HepG2 (cell line): ENCODE data around the gene PEX14. TPM values are rescaled to one million over a fixed set of nuclear protein-coding genes. Genes with fewer than 3 reads are reported as not detected.

Experiments
- ATAC-seq: fragments of 200-7000 bp; cut with Tn5 transposase; 3 replicates; pipeline ENCODE4 v1.9.1; 2020; ENCODE audit warnings: mild to moderate bottlenecking, moderate library complexity
- BruUV-seq: library from RNA; stranded (reverse); fragments of 400-500 nt; replicated peaks from 2 replicates; lab custom pipeline; 2021; lab: Mats Ljungman, UMichigan
- CTCF ChIA-PET: fragments of 300-600 bp; formaldehyde crosslinking; extraction: SDS; loops from one replicate; lab custom pipeline; 2021; ENCODE audit warnings: low total read pairs, inconsistent platforms, low intra/inter-chr PET ratio; lab: Yijun Ruan, JAX
- POLR2A ChIA-PET: fragments of 350-600 bp; sonication (Branson Sonifier 250); formaldehyde crosslinking; loops from one replicate; lab custom pipeline; 2020; ENCODE audit warnings: antibody characterized with exemption, inconsistent platforms; lab: Yijun Ruan, JAX
- DNase-seq: peaks from one replicate; pipeline ENCODE4 v3.0.0-alpha.2; 2015; ENCODE audit warnings: low spot score
- FAIRE-seq: peaks from 3 replicates; lab custom pipeline; 2011; peaks lifted over from hg19 to GRCh38; lab: Jason Lieb, UNC
- H2AFZ ChIP-seq: one replicate; pipeline ENCODE4 v1.6.1; 2011; ENCODE audit warnings: low read length, inconsistent platforms
- H3K27ac ChIP-seq: fragments of 300-600 bp; 3 replicates; pipeline ENCODE4 v1.8.0; 2011; ENCODE audit warnings: mixed run types, mild to moderate bottlenecking, mixed read lengths, low read length, inconsistent platforms; ENCODE audit not compliant: insufficient read depth; ENCODE audit errors: extremely low read length
- H3K27me3 ChIP-seq, 2 experiments: fragments of 200-600 bp in 1 of 2; 2 replicates in 1 of 2; 3 replicates in 1 of 2; pipeline versions ENCODE4 v1.6.0 to v1.8.0; 2011; ENCODE audit warnings: low read length in 2 of 2, mild to moderate bottlenecking in 2 of 2, moderate library complexity in 2 of 2, inconsistent platforms in 1 of 2; ENCODE audit not compliant: insufficient read depth in 2 of 2, control insufficient read depth in 1 of 2
- H3K36me3 ChIP-seq, 2 experiments: fragments of 200-600 bp in 1 of 2; replicated peaks in 1 of 2; 2 replicates in 1 of 2; 3 replicates in 1 of 2; pipeline versions ENCODE4 v1.5.1 to v1.8.0; 2011; ENCODE audit warnings: low read length in 2 of 2, inconsistent platforms in 1 of 2; ENCODE audit not compliant: insufficient read depth in 2 of 2, control insufficient read depth in 1 of 2
- H3K4me1 ChIP-seq: 2 replicates; pipeline ENCODE4 v1.5.1; 2012; ENCODE audit warnings: low read length, inconsistent platforms; ENCODE audit not compliant: insufficient read depth
- H3K4me2 ChIP-seq: 2 replicates; pipeline ENCODE4 v1.6.0; 2011; ENCODE audit warnings: low read depth, low read length, inconsistent platforms
- H3K4me3 ChIP-seq, 3 experiments: fragments of 200-600 bp in 1 of 3; sonication (generic), shearing (Covaris generic) in 1 of 3; replicated peaks in 1 of 3; 2 replicates each; pipeline ENCODE4 v1.5.1; 2011 to 2016; ENCODE audit warnings: low read length in 3 of 3, inconsistent platforms in 2 of 3, low read depth in 2 of 3, mild to moderate bottlenecking in 2 of 3, control low read depth in 1 of 3, mixed read lengths in 1 of 3; ENCODE audit not compliant: insufficient read depth in 1 of 3
- H3K79me2 ChIP-seq: one replicate; pipeline ENCODE4 v1.6.1; 2011; ENCODE audit warnings: low read length, inconsistent platforms; ENCODE audit not compliant: insufficient read depth
- H3K9ac ChIP-seq: 2 replicates; pipeline ENCODE4 v1.6.0; 2011; ENCODE audit warnings: mild to moderate bottlenecking, low read depth, low read length, inconsistent platforms; ENCODE audit not compliant: insufficient read depth
- H3K9me3 ChIP-seq: 2 replicates; pipeline ENCODE4 v1.5.1; 2012; ENCODE audit warnings: mild to moderate bottlenecking, low read length
- H4K20me1 ChIP-seq: 2 replicates; pipeline ENCODE4 v1.6.0; 2011; ENCODE audit warnings: inconsistent platforms, mild to moderate bottlenecking, low read length, moderate library complexity; ENCODE audit not compliant: insufficient read depth
- ATAD3A ChIP-seq: sonication (generic); formaldehyde crosslinking; IDR thresholded peaks from 2 replicates; pipeline ENCODE4 v1.4.0; 2020; ENCODE audit warnings: missing genetic modification reagents
- DR1 ChIP-seq: sonication (generic); formaldehyde crosslinking; IDR thresholded peaks from 2 replicates; pipeline ENCODE4 v1.8.0; 2021; ENCODE audit warnings: mild to moderate bottlenecking, missing genetic modification reagents, inconsistent platforms
- FOXO1 ChIP-seq: sonication (generic); formaldehyde crosslinking; IDR thresholded peaks from 2 replicates; pipeline ENCODE4 v1.4.0; 2020; ENCODE audit warnings: missing genetic modification reagents
- HDAC1 ChIP-seq: sonication (generic); formaldehyde crosslinking; IDR thresholded peaks from 2 replicates; pipeline ENCODE4 v1.5.1; 2020; ENCODE audit warnings: mild to moderate bottlenecking, missing genetic modification reagents
- ISX ChIP-seq: sonication (generic); formaldehyde crosslinking; conservative IDR thresholded peaks from 2 replicates; pipeline ENCODE4 v1.5.0; 2020; ENCODE audit warnings: missing genetic modification reagents
- JUND ChIP-seq: sonication (generic); formaldehyde crosslinking; IDR thresholded peaks from 2 replicates; pipeline ENCODE4 v1.8.0; 2022; ENCODE audit warnings: mild to moderate bottlenecking, missing genetic modification reagents
- KLF13 ChIP-seq: sonication (generic); formaldehyde crosslinking; IDR thresholded peaks from 2 replicates; pipeline ENCODE4 v1.4.0; 2020; ENCODE audit warnings: mild to moderate bottlenecking, missing genetic modification reagents
- KMT2A ChIP-seq: sonication (generic); formaldehyde crosslinking; IDR thresholded peaks from 2 replicates; pipeline ENCODE4 v1.4.0; 2020; ENCODE audit warnings: missing genetic modification reagents
- MIXL1 ChIP-seq: IDR thresholded peaks from 2 replicates; pipeline ENCODE4 v1.6.1; 2016
- NAIF1 ChIP-seq: sonication (generic); formaldehyde crosslinking; IDR thresholded peaks from 2 replicates; pipeline ENCODE4 v1.5.0; 2020; ENCODE audit warnings: mild to moderate bottlenecking, missing genetic modification reagents, borderline replicate concordance
- POLR2AphosphoS2 ChIP-seq: IDR thresholded peaks from 2 replicates; pipeline ENCODE4 v1.6.1; 2011; ENCODE audit warnings: low read depth, low read length, improper control_type of control experiment
- SMARCE1 ChIP-seq: fragments of 450-650 bp; IDR thresholded peaks from 2 replicates; pipeline ENCODE4 v1.6.1; 2017; ENCODE audit warnings: borderline replicate concordance
- SP1 ChIP-seq, 2 experiments: fragments of 450-650 bp in 1 of 2; sonication (generic) in 1 of 2; formaldehyde crosslinking in 1 of 2; IDR thresholded peaks; 2 replicates each; pipeline versions ENCODE4 v1.4.0 to v1.6.1; 2016 to 2020; ENCODE audit warnings: missing genetic modification reagents in 1 of 2
- ZNF143 ChIP-seq: sonication (generic); formaldehyde crosslinking; IDR thresholded peaks from 2 replicates; pipeline ENCODE4 v1.4.0; 2020; ENCODE audit warnings: missing genetic modification reagents
- ZNF263 ChIP-seq: sonication (generic); formaldehyde crosslinking; IDR thresholded peaks from 2 replicates; pipeline ENCODE4 v1.4.0; 2020; ENCODE audit warnings: missing genetic modification reagents
- ZNF552 ChIP-seq: sonication (generic); formaldehyde crosslinking; IDR thresholded peaks from 2 replicates; pipeline ENCODE4 v1.9.0; 2022; ENCODE audit warnings: missing genetic modification reagents, mild to moderate bottlenecking, borderline replicate concordance
- ZNF746 ChIP-seq: sonication (generic); formaldehyde crosslinking; IDR thresholded peaks from 2 replicates; pipeline ENCODE4 v1.8.0; 2022; ENCODE audit warnings: mild to moderate bottlenecking, missing genetic modification reagents
- WGBS: methylation state at CpG from one replicate; pipeline ENCODE4 v1.1.6; 2017; ENCODE audit warnings: low lambda C conversion rate; 5-methylcytosine and 5-hydroxymethylcytosine counted together
- in situ Hi-C: cut with HindIII; loops from 2 replicates; pipeline ENCODE4 v1.10.0; 2017; ENCODE audit warnings: low pct_unique_long_range_greater_than_20kb; ENCODE audit not compliant: extremely low pct_ligation_motif_present
- intact Hi-C: fragments of 100-400 bp; cut with micrococcal nuclease; formaldehyde crosslinking; loops from one replicate; pipeline ENCODE4 v1.10.0; 2022; ENCODE audit not compliant: unreplicated experiment
- polyA plus RNA-seq, 8 experiments: library from polyadenylated mRNA; depleted of rRNA in 3 of 8; stranded (reverse) in 7 of 8; unstranded in 1 of 8; fragments of >200 nt; fragmentation: Illumina TruSeq in 4 of 8; extraction: Trizol in 4 of 8; gene quantifications; 2 replicates each; pipeline versions ENCODE4 v1.2.1 to v1.2.3, GENCODE V29; 2011 to 2016; ENCODE audit warnings: low read depth in 4 of 8, missing spikeins in 1 of 8, mixed read lengths in 1 of 8; ENCODE audit not compliant: insufficient read depth in 1 of 8
- total RNA-seq, 5 experiments: library from RNA; depleted of rRNA; stranded (reverse); fragments of >200 nt; fragmentation: Illumina TruSeq; extraction: Trizol; gene quantifications; 2 replicates each; pipeline ENCODE4 v1.2.3, GENCODE V29; 2016; ENCODE audit warnings: low read depth in 1 of 5
- TF ChIP-seq, protein P1 (sequence below): sonication (generic); formaldehyde crosslinking; IDR thresholded peaks from 2 replicates; pipeline ENCODE4 v1.4.0; 2020; ENCODE audit warnings: mild to moderate bottlenecking, missing genetic modification reagents
- TF ChIP-seq, protein P2 (sequence below): sonication (generic); formaldehyde crosslinking; IDR thresholded peaks from 2 replicates; pipeline ENCODE4 v1.8.0; 2022; ENCODE audit warnings: missing genetic modification reagents, mild to moderate bottlenecking, borderline replicate concordance

PEX14 gene
- total and polyA plus RNA-seq, 2 of the 13 experiments (the other 11 are each of a cell fraction or from before 2014, with no cell fraction given): 6.5 to 9.9 TPM

DNA sequence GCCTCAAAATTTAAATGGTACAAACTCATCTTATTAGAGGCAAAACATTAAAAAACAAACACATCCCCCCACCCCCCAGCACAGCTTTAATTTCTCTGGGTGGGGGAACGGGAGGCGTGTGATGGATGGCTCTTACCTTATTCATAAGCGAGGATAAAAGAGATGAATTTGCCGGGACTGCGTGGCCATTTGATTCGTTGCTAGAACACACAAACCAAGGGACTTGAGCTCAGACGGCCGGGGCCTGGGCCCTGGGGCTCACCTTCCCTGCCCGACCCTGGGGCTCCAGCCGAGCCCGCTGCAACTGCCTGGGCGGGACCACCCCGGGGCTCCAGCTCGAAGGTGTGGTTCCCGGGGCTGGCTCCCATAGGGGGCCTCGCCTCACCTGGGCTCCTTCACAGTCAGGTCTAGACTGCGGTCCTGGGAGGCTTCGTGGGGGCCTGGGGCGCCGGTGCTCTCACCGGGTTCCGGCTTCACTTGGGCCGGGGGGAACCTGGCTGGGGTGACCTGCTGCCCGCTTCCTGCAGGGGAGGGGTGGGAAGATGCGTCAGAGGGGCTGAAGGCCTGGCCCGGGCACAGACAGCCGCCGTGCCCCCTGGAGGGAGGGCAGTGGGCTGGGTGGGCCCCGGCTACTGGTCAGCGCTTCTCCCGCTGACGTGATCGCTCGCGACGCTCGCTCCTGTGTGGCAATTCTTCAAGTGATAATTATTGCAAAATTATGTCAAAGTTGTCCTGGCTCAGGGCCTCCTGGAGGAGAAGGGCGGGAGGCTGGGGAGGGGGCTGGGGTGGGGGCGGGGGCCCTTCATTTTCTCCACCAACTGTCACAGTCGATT lies 176.0 kb downstream of the PEX14 start:
- H3K27ac ChIP-seq: no peak overlapping the region
- H4K20me1 ChIP-seq: no peaks in the 10 kb centered on the region
- no peak for FAIRE-seq
- no peak overlapping the region for H3K9ac ChIP-seq
- H3K79me2 ChIP-seq: no peaks in the 10 kb centered on the region
- no peak for TF ChIP-seq POLR2AphosphoS2
- TF ChIP-seq, protein P1, sequence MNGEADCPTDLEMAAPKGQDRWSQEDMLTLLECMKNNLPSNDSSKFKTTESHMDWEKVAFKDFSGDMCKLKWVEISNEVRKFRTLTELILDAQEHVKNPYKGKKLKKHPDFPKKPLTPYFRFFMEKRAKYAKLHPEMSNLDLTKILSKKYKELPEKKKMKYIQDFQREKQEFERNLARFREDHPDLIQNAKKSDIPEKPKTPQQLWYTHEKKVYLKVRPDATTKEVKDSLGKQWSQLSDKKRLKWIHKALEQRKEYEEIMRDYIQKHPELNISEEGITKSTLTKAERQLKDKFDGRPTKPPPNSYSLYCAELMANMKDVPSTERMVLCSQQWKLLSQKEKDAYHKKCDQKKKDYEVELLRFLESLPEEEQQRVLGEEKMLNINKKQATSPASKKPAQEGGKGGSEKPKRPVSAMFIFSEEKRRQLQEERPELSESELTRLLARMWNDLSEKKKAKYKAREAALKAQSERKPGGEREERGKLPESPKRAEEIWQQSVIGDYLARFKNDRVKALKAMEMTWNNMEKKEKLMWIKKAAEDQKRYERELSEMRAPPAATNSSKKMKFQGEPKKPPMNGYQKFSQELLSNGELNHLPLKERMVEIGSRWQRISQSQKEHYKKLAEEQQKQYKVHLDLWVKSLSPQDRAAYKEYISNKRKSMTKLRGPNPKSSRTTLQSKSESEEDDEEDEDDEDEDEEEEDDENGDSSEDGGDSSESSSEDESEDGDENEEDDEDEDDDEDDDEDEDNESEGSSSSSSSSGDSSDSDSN (CRISPR knock-in tag): no peak
- no peak for TF ChIP-seq ZNF552
- TF ChIP-seq DR1 (CRISPR knock-in tag): no peak
- TF ChIP-seq FOXO1 (CRISPR knock-in tag): no peak
- no peak for TF ChIP-seq SMARCE1
- TF ChIP-seq ISX (CRISPR knock-in tag): no peak
- no peak for TF ChIP-seq SP1 (IDR thresholded peaks at IDR 0.05)
- TF ChIP-seq SP1 (CRISPR knock-in tag; IDR thresholded peaks at IDR 0.05): no peak
- no peak for TF ChIP-seq MIXL1 (CRISPR knock-in tag)
- no peak for TF ChIP-seq JUND (CRISPR knock-in tag)
- TF ChIP-seq NAIF1: no peak
- no peak for TF ChIP-seq ZNF263
- TF ChIP-seq ATAD3A (CRISPR knock-in tag): no peak
- TF ChIP-seq KLF13 (CRISPR knock-in tag): no peak
- TF ChIP-seq, protein P2, sequence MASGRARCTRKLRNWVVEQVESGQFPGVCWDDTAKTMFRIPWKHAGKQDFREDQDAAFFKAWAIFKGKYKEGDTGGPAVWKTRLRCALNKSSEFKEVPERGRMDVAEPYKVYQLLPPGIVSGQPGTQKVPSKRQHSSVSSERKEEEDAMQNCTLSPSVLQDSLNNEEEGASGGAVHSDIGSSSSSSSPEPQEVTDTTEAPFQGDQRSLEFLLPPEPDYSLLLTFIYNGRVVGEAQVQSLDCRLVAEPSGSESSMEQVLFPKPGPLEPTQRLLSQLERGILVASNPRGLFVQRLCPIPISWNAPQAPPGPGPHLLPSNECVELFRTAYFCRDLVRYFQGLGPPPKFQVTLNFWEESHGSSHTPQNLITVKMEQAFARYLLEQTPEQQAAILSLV (CRISPR knock-in tag): no peak
- TF ChIP-seq KMT2A (CRISPR knock-in tag): no peak
- no peak for TF ChIP-seq HDAC1 (CRISPR knock-in tag)
- no peak for TF ChIP-seq ZNF746 (CRISPR knock-in tag)
- TF ChIP-seq ZNF143: no peak
- no peaks in the 10 kb centered on the region for H3K36me3 ChIP-seq
- ATAC-seq: no peak
- ChIA-PET CTCF (no interaction called here), POLR2A (no interaction called here)
- H3K9me3 ChIP-seq: no peaks in the 10 kb centered on the region
- 84% methylated on average over 17 of the region's 40 CpGs for WGBS
- BruUV-seq: no TSS peak
- H3K27me3 ChIP-seq: no peaks in the 10 kb centered on the region
- H3K4me3 ChIP-seq: no peak overlapping the region
- no peak overlapping the region for H2AFZ ChIP-seq
- DNase-seq: no peak
- in situ Hi-C loops (no loop called here), intact Hi-C loops (no loop called here)
- H3K4me2 ChIP-seq: no peak overlapping the region
- H3K4me1 ChIP-seq: no peaks in the 10 kb centered on the region
